Endodermal cell (in vitro differentiated cells): Measurements from ENCODE around the gene COL15A1. TPM values are rescaled to one million over a fixed set of nuclear protein-coding genes. Genes with fewer than 3 reads are reported as not detected.

ENCODE experiments used
- DNase-seq: peaks from one replicate; pipeline ENCODE4 v3.0.0-alpha.2; 2017
- H3K27ac ChIP-seq: 2 replicates; pipeline ENCODE4 v1.5.1; 2013; ENCODE audit warnings: mild to moderate bottlenecking, low read depth, low read length, moderate library complexity
- H3K27me3 ChIP-seq: 2 replicates; pipeline ENCODE4 v1.6.1; 2013; ENCODE audit warnings: mild to moderate bottlenecking, low read length, moderate library complexity; ENCODE audit not compliant: insufficient read depth, control insufficient read depth, poor library complexity, severe bottlenecking
- H3K36me3 ChIP-seq: 2 replicates; pipeline ENCODE4 v1.7.0; 2013; ENCODE audit warnings: mild to moderate bottlenecking, low read length, moderate library complexity; ENCODE audit not compliant: control insufficient read depth, insufficient read depth
- H3K4me1 ChIP-seq: one replicate; pipeline ENCODE4 v1.7.0; 2013; ENCODE audit warnings: low read length; ENCODE audit not compliant: control insufficient read depth, insufficient read depth
- H3K4me3 ChIP-seq: 2 replicates; pipeline ENCODE4 v1.5.1; 2013; ENCODE audit warnings: mild to moderate bottlenecking, low read length, moderate library complexity
- H3K9ac ChIP-seq: 2 replicates; pipeline ENCODE4 v1.6.1; 2013; ENCODE audit warnings: mild to moderate bottlenecking, low read length, moderate library complexity; ENCODE audit not compliant: poor library complexity, severe bottlenecking; ENCODE audit errors: extremely low read depth
- H3K9me3 ChIP-seq: 2 replicates; pipeline ENCODE4 v1.6.1; 2013; ENCODE audit warnings: mild to moderate bottlenecking, low read length, moderate library complexity; ENCODE audit not compliant: control insufficient read depth
- H3K27ac Mint-ChIP-seq: 2 replicates; pipeline ENCODE4 v1.8.0; 2020; ENCODE audit warnings: mixed read lengths
- H3K27me3 Mint-ChIP-seq: 2 replicates; pipeline ENCODE4 v1.8.0; 2021; ENCODE audit warnings: mild to moderate bottlenecking, mixed read lengths; ENCODE audit not compliant: insufficient read depth
- H3K36me3 Mint-ChIP-seq: 2 replicates; pipeline ENCODE4 v1.8.0; 2020; ENCODE audit warnings: low read depth, mixed read lengths
- H3K4me1 Mint-ChIP-seq: 2 replicates; pipeline ENCODE4 v1.8.0; 2020; ENCODE audit warnings: mixed read lengths
- H3K4me3 Mint-ChIP-seq: 2 replicates; pipeline ENCODE4 v1.8.0; 2020; ENCODE audit warnings: mild to moderate bottlenecking, moderate library complexity, mixed read lengths
- H3K9me3 Mint-ChIP-seq: 2 replicates; pipeline ENCODE4 v1.8.0; 2020; ENCODE audit warnings: mild to moderate bottlenecking, mixed read lengths
- CTCF ChIP-seq: fragments of 200-600 bp; sonication (generic); conservative IDR thresholded peaks from 2 replicates; pipeline ENCODE4 v1.5.0; 2021; ENCODE audit warnings: antibody characterized with exemption, mild to moderate bottlenecking
- WGBS, 2 experiments: methylation state at CpG; one replicate each; pipeline versions ENCODE4 v1.1.5 to v1.1.7; 2013; ENCODE audit warnings: missing lambda C conversion rate in 2 of 2, mixed read lengths in 1 of 2; ENCODE audit not compliant: insufficient coverage in 1 of 2, insufficient read length in 1 of 2; 5-methylcytosine and 5-hydroxymethylcytosine counted together
- total RNA-seq, 2 donors: library from RNA; stranded (reverse); fragmentation: NEBNext Ultra II Directional in 1 of 2; extraction: Animal tissue kit (Norgen Biotek cat#: 25700) in 1 of 2; gene quantifications; 2 replicates in 1 of 2; 3 replicates in 1 of 2; pipeline ENCODE4 v1.2.1, GENCODE V29; 2021

Gene COL15A1
- total RNA-seq, 2 donors from 2014 or later: 0.27 TPM; not detected in 1

DNA sequence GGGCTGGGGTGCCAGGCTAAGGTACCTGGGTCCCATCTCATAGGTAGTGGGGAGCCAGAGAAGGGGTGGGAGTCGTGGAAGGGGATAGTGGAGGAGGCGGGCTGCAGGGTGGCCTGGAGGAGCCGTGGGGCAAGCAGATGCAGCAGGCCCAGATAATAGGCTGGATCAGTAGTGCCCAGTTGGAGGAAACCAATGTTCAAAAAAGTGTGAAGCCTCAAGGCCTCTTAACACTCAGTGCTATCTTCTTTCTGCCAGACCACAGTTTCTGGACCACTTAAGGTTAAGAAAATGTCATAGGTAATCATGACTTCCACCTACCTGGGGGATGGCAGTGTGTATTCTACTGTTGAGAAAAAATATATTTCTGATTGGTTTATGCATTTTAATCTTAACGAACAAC lies 97.9 kb downstream of the COL15A1 start:
- H3K4me3 ChIP-seq: no peak overlapping the region
- H3K27ac ChIP-seq: no peak overlapping the region
- H3K4me3 Mint-ChIP-seq: no peak overlapping the region
- WGBS, 2 experiments: 92 to 94% methylated on average over 3 of the region's 4 CpGs
- H3K4me1 ChIP-seq: no peaks in the 10 kb centered on the region
- no peaks in the 10 kb centered on the region for H3K9me3 ChIP-seq
- no peak for DNase-seq
- TF ChIP-seq CTCF: no peak
- H3K27me3 Mint-ChIP-seq: peaks cover 6% of the 10 kb centered on the region
- H3K9ac ChIP-seq: no peak overlapping the region
- H3K36me3 Mint-ChIP-seq: no peaks in the 10 kb centered on the region
- H3K9me3 Mint-ChIP-seq: peaks cover 12% of the 10 kb centered on the region
- no peak overlapping the region for H3K27ac Mint-ChIP-seq
- H3K27me3 ChIP-seq: no peaks in the 10 kb centered on the region
- H3K36me3 ChIP-seq: no peaks in the 10 kb centered on the region
- H3K4me1 Mint-ChIP-seq: no peaks in the 10 kb centered on the region

GRCh38 chr9:99042620-99043019 lies 98.9 kb downstream of the COL15A1 start:
- Histone ChIP-seq H3K9ac (no peak overlapping the region), H3K27ac (no peak overlapping the region), H3K4me3 (no peak overlapping the region), H3K9me3 (no peaks in the 10 kb centered on the region), H3K4me1 (no peaks in the 10 kb centered on the region), H3K36me3 (no peaks in the 10 kb centered on the region), H3K27me3 (no peaks in the 10 kb centered on the region)
- H3K4me1 Mint-ChIP-seq: no peaks in the 10 kb centered on the region
- peaks cover 6% of the 10 kb centered on the region for H3K27me3 Mint-ChIP-seq
- H3K36me3 Mint-ChIP-seq: no peaks in the 10 kb centered on the region
- no peak overlapping the region for H3K4me3 Mint-ChIP-seq
- no peak for TF ChIP-seq CTCF
- 96% methylated on average over 5 of the region's 6 CpGs; no CpG with 5 or more reads in 1 of the 2 experiments for WGBS, 2 experiments
- peaks cover 12% of the 10 kb centered on the region for H3K9me3 Mint-ChIP-seq
- no peak overlapping the region for H3K27ac Mint-ChIP-seq
- no peak for DNase-seq

- Mint-ChIP-seq H3K4me1 (no peaks in the 10 kb centered on the region), H3K27ac (no peak overlapping the region), H3K36me3 (no peaks in the 10 kb centered on the region), H3K27me3 (peaks cover 6% of the 10 kb centered on the region), H3K4me3 (no peak overlapping the region), H3K9me3 (peaks cover 12% of the 10 kb centered on the region)
- Histone ChIP-seq H3K9me3 (no peaks in the 10 kb centered on the region), H3K27ac (no peak overlapping the region), H3K9ac (no peak overlapping the region), H3K4me1 (no peaks in the 10 kb centered on the region), H3K27me3 (no peaks in the 10 kb centered on the region), H3K36me3 (no peaks in the 10 kb centered on the region), H3K4me3 (no peak overlapping the region)
- no peak for TF ChIP-seq CTCF
- WGBS, 2 experiments: 87 to 94% methylated on average over 3 to 4 of the region's 4 CpGs
- no peak for DNase-seq
These were observed 101.1 kb downstream of the COL15A1 start for GRCh38 chr9:99044827-99045226.
